Activated gamma-delta T cell treated with anti-CD3 and anti-CD28 coated beads, Interleukin-2, amount 50 U/mL, for 16 hours (primary cell): ENCODE results near the gene NPHP4.

Experiments used
- DNase-seq: peaks from one replicate; pipeline ENCODE4 v3.0.0-alpha.2; 2020; ENCODE audit warnings: low read depth

Gene NPHP4

DNA sequence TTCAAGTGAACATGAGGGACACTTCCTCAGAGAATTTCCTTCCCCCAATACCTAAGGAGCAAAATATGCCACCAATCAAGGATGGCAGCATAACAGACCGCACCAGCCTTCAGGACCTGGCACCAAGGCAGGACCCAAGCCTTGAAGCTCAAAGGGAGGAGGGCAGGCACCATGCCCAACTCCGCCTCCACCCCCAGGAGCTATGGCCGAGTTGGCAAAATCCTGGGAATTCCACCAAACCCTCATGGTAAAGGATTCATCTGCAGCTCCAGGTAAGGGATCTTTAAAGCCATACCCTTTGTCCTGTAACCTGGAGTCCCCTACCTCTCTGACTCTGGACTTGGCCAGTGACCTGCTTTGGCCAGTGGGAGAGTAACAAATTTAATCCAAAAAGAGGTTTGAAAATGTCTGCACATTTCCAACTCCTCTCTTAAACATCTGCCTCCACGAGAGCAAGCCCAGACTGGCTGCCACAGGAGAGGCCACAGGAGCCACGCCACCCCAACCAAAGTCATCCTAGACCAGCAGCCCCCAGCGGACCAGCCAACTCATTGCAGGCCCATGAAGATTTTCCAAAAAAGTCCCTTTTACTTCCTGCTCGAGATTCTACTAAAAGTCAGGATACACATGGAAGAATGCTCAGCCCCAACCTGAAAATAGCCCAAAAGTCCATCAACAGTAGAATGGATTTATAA is 41.9 kb downstream of the NPHP4 start:
- no peak for DNase-seq

- no peak for DNase-seq
Observed at GRCh38 chr1:5949761-5950100, 42.5 kb downstream of the NPHP4 start.

DNA sequence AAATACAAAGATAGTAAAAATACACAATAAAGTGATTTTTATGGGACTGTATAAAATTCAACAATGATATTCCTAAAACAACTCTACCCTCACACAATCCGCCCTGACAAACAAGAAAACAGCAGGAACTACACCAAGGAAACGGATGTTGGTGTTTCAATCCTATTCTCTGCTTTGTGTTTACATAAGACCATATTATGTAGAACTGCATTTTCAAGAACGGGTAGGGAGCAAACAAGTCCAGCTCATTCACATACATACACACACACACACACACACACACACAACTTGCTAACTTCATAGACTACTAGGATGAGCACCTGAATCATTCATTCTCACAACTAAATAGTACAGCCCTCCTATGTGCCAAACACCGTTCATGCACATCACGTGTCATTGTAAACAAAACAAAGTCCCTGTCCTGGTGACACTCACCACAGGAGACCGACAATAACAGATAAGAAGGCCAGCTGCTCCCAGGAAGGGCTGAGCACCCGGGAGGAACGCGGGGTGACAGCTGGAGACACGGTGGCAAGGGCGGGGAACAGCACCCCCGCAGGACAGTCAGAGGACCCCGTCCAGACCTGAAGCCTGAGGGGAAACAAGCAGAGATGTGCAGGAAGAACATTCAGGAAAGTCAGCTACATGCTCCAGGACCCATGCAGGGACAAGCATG is 43.0 kb downstream of the NPHP4 start:
- DNase-seq: no peak

GRCh38 chr1:5948681-5949005 is 43.6 kb downstream of the NPHP4 start:
- DNase-seq: no peak

DNA sequence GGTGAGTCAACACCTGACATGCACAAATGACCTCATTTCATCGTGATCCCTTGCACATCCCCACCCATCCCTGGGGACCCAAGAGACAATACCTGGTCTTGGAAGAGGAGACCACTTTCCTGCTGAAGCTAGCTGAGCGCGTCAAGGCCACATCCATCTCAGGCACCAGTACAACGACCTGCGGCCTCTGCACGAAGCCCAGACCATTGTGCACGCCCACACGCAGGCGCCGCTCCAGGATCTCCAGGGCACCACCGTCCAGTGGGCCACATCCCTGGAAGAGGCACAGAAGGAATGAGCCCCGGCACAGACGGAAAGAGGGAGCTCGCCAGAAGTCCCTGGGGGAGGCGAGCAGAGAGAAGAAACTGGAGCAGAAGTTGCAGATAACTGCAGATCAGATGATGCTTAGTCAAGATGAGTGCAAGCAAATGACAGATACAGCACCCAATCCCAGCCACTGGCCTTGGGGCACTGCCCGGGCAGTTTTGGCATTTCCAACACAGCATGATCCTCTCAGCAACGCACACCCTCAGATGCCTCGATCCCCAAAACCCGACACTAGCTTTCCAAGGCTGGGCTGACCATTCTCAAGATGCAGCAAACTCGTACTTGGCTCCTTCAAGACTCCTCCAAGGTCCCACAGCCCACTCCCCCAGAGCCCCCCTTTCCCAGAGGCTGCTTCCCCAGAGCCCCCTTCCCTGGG is 44.1 kb downstream of the NPHP4 start:
- DNase-seq: no peak

DNA sequence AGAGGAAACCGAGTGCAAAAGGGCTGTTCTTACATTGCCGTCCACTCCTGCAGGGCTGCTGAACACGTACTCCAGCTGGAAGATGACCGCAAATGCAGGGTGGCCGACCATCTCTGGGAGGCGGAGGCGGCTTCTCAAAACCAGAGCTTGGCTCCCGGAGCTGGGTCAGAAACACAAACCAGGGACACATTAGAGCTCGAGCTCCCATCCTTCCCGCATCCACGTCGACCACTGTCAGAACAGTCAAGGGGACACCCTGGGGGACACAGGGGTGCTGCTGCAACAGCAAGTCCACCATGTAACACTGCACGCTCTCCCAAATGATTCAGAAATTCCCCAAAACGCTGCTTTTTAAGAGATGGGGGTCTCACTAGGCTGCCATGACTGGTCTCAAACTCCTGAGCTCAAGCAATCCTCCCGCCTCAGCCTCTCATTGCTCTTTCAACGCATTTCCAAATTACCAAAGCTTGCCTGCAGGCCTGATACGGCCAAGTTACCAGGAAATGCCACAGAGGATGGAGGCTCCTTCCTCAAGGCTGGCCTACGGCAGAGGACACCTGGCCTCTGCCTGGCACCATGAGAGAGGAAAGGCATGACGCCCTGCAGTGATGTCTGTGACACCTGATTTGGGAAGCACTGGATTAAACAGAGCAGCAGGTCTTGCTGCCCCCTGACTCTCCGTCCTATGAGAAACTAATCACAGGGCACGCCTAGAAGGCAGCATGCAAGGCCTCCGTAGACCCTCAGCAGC is 45.0 kb downstream of the NPHP4 start:
- no peak for DNase-seq

GRCh38 chr1:5945445-5945844 is 46.8 kb downstream of the NPHP4 start:
- DNase-seq: no peak

DNA sequence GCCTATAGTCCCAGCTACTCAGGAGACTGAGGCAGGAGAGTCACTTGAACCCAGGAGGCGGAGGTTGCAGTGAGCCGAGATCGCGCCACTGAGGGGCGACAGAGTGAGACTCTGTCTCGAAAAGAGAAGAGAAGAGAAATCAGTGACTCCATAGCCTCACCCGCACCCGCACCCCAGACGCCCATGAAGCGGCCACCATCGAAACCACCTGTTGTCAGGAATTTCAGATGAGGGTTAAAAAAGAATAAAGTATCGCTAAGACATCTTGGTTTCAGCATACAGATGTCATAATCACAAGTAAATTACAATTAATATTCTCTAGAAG is 47.4 kb downstream of the NPHP4 start:
- no peak for DNase-seq

GRCh38 chr1:5944154-5944842 is 47.9 kb downstream of the NPHP4 start:
- DNase-seq: no peak

- no peak for DNase-seq
Observed at GRCh38 chr1:5943343-5944124, 48.7 kb downstream of the NPHP4 start.

DNA sequence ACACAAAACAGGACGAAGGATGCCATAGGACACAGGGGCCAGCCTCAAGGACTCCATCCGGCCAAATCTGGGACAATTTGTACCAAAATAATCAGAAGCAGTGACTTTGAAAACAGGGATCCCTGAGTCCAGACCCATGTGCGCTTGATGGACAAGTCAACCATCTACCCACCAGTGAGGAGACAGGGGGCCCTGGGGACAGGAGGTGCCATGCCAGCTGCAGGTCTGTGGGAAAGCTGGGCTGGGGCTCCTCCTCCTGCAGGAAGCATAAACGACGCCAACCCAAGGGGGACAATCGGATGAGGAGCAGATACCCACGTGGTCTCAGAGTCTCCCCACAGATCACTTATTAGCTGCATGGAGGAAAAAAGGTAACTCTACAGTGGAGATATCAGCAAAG is 50.6 kb downstream of the NPHP4 start:
- DNase-seq: no peak

- DNase-seq: no peak
Observed at GRCh38 chr1:5940723-5941407, 51.4 kb downstream of the NPHP4 start.

GRCh38 chr1:5939271-5940170 is 52.7 kb downstream of the NPHP4 start:
- DNase-seq: no peak

DNA sequence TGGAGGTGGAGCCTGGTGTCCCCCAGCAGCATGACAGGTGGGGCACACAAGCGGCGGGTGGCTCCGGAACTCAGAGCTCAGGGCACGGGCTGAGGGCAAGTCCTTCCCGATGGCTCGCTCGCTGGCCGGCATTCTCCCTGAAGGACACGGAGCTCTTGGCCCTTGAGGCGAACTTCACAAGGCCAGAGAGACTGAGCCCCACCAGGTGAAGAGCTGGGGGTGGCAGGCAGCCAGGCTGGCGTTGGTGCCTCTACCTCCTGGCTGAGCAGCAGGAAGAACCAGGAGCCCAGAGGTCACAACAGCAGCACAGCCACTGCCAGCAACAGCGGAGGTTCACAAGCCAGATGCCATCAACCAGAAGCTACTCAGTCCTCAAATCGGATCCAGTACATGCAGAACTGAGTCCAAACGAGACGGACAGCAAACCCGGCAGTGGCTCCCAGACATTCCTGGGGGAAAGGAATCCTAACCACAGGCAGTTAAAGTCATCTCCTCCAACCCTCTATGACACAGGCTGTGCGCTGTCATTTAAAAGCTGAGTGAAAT is 54.1 kb downstream of the NPHP4 start:
- DNase-seq: no peak

- DNase-seq: no peak
Observed at GRCh38 chr1:5937373-5937857, 54.8 kb downstream of the NPHP4 start.

DNA sequence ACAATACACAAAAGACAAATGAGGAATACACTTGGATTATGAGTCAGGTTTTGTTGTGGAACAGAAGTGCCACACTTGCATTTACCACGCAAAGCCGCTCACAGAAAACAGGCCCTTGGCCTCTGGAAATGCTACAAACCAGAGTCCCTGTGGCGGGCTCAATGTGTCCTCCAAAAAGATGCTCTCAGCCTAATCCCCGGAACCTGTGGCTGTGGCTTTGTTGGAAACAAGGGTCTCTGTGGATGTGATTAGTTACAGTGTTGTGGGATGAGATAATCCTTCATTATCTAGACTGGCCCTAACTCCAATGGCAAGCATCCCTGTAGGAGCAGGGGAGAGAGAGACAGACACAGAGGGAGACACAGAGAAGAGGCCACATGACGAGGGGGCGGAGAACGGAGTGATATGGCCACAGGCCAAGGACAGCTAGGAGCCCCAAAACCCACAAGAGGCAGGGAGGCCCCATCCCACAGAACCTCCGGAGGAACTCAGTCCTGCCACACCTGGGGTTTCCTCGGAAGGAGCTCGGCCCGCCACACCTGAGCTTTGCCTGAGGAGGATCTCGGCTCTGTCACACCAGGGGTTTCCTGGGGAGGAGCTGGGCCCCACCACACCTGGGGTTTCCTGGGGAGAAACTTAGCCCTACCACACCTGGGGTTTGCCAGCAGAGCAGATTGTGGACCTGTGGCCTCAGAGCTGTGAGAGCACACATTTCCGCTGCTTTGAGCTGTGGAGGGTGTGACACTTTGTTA is 55.4 kb downstream of the NPHP4 start:
- no peak for DNase-seq

DNA sequence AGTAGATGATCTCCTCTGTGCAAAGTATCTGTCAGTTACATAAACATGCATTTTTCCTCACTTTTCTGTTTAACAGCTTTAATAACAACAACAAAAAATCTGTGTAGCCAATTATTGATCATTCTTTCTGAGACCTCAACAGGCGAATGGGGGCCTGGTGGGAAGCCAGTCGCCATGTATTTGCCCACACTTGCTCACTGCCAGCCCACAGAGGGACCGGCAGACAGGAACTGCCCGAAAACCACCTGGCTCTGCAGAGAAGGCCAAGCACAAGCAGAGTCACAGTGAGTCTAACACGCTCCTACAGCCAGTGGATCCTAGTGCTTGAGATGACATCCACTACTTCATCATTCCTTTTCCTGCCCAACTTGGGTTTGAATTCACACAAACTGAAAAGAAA is 56.1 kb downstream of the NPHP4 start:
- DNase-seq: no peak

GRCh38 chr1:5935026-5935425 is 57.2 kb downstream of the NPHP4 start:
- no peak for DNase-seq
